Measurements from ENCODE around the gene SYNE3.

GRCh38 chr14:95547626-95548327, 31.3 kb upstream of the SYNE3 start:
- no peak for TF ChIP-seq EZH2 (IDR thresholded peaks at IDR 0.05)
- no peak for TF ChIP-seq POLR2AphosphoS5 (IDR thresholded peaks at IDR 0.05; ENCODE audit: borderline replicate concordance, low read depth, low read length)
- TF ChIP-seq FOXP2 (optimal IDR thresholded peaks at IDR 0.05; ENCODE audit: control extremely low read depth, extremely low read length, insufficient read depth): no peak

Measured in SK-N-MC (cell line).